Large intestine (tissue), 3 donors: ENCODE data around the gene GNL3. TPM values are rescaled to one million over a fixed set of nuclear protein-coding genes. Genes with fewer than 3 reads are reported as not detected.
A peak's percentile ranks its signal among the peaks of the same experiment; 100 is the strongest.
"Not testable (repeated sequence)": the region's sequence is repeated elsewhere in the genome, so short reads cannot be mapped to it uniquely, and the experiment has no call there.

ENCODE experiments used
- DNase-seq, 2 donors: peaks; one replicate each; pipeline versions ENCODE4 v3.0.0 to v3.0.0-alpha.2; 2013
- H3K27ac ChIP-seq: one replicate; pipeline ENCODE4 v1.5.1; 2013; ENCODE audit warnings: low read length
- H3K27me3 ChIP-seq: 2 replicates; pipeline ENCODE4 v1.6.1; 2013; ENCODE audit warnings: low read length; ENCODE audit not compliant: control insufficient read depth, insufficient read depth
- H3K36me3 ChIP-seq: 2 replicates; pipeline ENCODE4 v1.6.1; 2013; ENCODE audit warnings: low read length; ENCODE audit not compliant: control insufficient read depth, insufficient read depth
- H3K4me1 ChIP-seq: one replicate; pipeline ENCODE4 v1.6.1; 2013; ENCODE audit warnings: low read length; ENCODE audit not compliant: control insufficient read depth, insufficient read depth
- H3K4me3 ChIP-seq: one replicate; pipeline ENCODE4 v1.5.1; 2013; ENCODE audit warnings: low read length
- H3K9me3 ChIP-seq: one replicate; pipeline ENCODE4 v1.6.1; 2013; ENCODE audit warnings: mild to moderate bottlenecking, low read depth, low read length, moderate library complexity; ENCODE audit not compliant: control insufficient read depth
- WGBS: methylation state at CpG from one replicate; pipeline ENCODE4 v1.1.5; 2013; ENCODE audit warnings: low lambda C conversion rate; ENCODE audit not compliant: insufficient coverage; 5-methylcytosine and 5-hydroxymethylcytosine counted together
- polyA plus RNA-seq: library from polyadenylated mRNA; unstranded; fragments of 120-200 nt; gene quantifications from one replicate; pipeline ENCODE4 v1.2.1, GENCODE V29; 2013

The GNL3 gene
- polyA plus RNA-seq, 1 donor, result 96.2 TPM

- peaks cover 54% of the 10 kb centered on the region for H3K36me3 ChIP-seq
- H3K4me3 ChIP-seq, result no peak overlapping the region
- no peak for DNase-seq
- WGBS, result no CpG with 5 or more reads among the region's 3 CpGs
- no peak overlapping the region for H3K27ac ChIP-seq
- no peaks in the 10 kb centered on the region for H3K27me3 ChIP-seq
- no peaks in the 10 kb centered on the region for H3K4me1 ChIP-seq
- no peaks in the 10 kb centered on the region for H3K9me3 ChIP-seq
Observed at GRCh38 chr3:52663098-52663497, 22.7 kb upstream of the GNL3 start.

DNA sequence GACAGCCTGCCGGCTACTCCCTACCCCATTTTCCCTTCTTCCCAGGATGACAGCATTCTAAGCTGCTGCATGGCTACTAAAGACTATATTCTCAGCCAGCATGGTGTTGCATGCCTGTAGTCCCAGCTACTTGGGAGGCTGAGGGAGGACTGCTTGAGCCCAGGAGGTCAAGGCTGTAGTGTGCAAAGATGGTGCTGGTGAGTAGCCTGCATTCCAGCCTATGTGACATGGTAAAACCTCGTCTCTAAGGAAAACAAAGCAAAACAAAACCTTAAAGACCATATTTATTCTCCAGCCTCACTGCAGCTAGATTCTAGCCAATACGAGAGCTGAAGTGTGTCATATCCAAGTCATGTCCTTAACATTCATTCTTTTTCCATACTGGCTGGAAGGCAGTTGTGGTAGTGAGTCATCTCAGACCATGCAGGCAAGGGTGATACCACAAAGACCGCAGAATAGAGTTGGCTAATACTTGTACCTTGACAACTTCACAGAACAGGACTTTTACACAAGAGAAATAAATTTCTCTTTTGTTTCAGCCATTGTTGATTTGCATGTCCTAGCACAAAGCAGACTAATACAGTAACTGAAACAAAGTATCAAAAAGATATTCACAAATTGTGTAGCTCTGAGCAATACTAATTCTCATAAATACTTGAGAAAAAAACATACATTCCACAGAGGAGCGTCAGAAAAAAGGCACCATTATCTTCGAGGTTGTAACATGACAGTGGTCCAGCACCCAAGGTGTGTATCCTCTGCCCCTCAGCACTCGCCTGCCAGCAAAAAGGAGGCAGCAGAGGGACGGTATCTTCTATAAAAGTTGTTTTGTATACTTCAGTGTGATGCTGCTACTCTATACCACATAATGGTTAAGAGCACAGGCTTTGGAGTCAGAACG, 15.0 kb upstream of the GNL3 start:
- 100% methylated on average over 1 of the region's 9 CpGs for WGBS
- H3K4me3 ChIP-seq, result no peak overlapping the region
- no peak for DNase-seq
- H3K27me3 ChIP-seq, result no peaks in the 10 kb centered on the region
- no peaks in the 10 kb centered on the region for H3K4me1 ChIP-seq
- no peak overlapping the region for H3K27ac ChIP-seq
- peaks cover 35% of the 10 kb centered on the region for H3K36me3 ChIP-seq
- H3K9me3 ChIP-seq, result no peaks in the 10 kb centered on the region

- Histone ChIP-seq H3K36me3 (peaks cover 36% of the 10 kb centered on the region), H3K4me3 (no peak overlapping the region), H3K27ac (no peak overlapping the region), H3K27me3 (no peaks in the 10 kb centered on the region), H3K4me1 (no peaks in the 10 kb centered on the region), H3K9me3 (no peaks in the 10 kb centered on the region)
- WGBS, result no CpG with 5 or more reads among the region's 1 CpG
- DNase-seq, result no peak
Observed at GRCh38 chr3:52671676-52672075, 14.2 kb upstream of the GNL3 start.

DNA sequence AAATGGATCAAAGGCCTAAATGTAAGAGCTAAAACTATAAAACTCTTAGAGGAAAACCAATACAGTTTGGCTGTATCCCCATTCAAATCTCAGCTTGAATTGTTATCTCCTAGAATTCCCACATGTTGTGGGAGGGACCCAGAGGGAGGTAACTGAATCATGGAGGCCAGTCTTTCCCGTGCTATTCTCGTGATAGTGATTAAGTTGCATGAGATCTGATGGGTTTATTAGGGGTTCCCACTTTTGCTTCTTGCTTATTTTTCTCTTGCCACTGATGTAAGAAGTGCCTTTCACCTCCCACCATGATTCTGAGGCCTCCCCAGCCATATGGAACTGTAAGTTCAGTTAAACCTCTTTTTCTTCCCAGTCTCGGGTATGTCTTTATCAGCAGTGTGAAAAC, 9.6 kb upstream of the GNL3 start:
- not testable (repeated sequence) for H3K4me3 ChIP-seq, H3K27ac ChIP-seq, H3K9me3 ChIP-seq, DNase-seq, H3K4me1 ChIP-seq, H3K27me3 ChIP-seq
- peaks cover 50% of the 10 kb centered on the region for H3K36me3 ChIP-seq
- no CpG with 5 or more reads among the region's 3 CpGs for WGBS

DNA sequence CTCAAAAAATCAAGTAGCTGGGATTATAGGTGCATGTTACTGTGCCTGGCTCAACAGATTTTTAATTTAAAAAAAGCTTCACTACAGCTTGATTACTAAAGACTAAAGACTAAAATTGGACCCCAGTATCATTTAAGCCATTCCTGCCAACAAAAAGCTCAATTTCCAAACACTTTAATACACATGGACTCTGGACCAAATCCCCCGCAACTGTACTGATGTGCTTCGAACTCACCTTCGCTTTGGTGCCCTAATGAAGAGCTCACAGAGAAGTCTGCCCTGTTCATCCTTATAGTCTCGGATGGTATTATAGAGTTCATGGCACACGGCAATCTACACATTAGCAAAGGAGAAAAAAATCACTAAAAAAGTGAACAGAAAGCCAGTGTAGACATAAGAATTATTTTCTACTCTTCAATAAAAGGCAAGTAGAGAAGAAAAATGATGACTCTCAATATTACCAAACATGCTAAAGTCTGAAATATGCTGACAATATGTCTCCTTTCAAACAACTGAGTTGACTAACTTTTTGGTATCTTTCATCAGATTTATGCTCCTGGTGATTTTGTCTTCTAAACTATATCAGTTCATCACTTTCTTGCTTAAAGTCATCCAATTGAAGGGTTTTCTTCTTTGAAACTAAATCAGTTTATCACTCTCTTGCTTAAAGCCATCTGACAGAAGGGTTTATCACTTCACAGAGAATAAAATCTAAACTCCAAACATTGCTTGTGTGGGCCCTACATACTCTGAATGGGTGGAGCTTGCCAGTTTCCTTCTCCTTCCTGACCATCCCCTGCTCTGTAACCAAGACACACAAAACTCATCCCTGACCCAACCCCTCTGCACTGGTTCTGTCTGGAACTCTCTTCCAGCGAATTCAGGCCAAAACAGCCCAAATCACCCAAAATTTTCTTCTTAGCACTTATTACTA, 7.3 kb upstream of the GNL3 start:
- 100% methylated on average over 1 of the region's 6 CpGs for WGBS
- H3K36me3 ChIP-seq, result peaks cover 40% of the 10 kb centered on the region

DNA sequence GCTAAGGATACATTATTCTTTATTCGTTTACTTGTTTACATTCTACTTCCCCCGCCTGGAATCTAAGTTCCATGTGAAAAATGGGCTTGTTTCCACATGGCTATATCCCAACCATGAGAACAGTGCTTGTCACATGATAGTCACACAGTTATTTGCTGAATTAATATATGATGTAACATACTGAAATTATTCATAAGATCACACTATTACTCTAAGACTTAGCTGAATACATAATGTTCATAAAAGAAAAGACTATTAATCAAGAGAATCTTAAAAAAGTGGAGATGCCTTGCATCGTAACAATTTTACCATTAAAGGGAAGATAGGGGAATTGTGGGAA, 6.7 kb upstream of the GNL3 start:
- Histone ChIP-seq H3K36me3 (peaks cover 40% of the 10 kb centered on the region), H3K27me3 (no peaks in the 10 kb centered on the region)

More for the DNA sequence above, 7.3 kb upstream of the GNL3 start:
- peaks cover 9% of the 10 kb centered on the region for H3K4me1 ChIP-seq
- H3K4me3 ChIP-seq, result no peak overlapping the region
- no peaks in the 10 kb centered on the region for H3K9me3 ChIP-seq
- DNase-seq, result no peak
- no peak overlapping the region for H3K27ac ChIP-seq
- no peaks in the 10 kb centered on the region for H3K27me3 ChIP-seq

GRCh38 chr3:52679811-52680210, 6.0 kb upstream of the GNL3 start:
- no peak overlapping the region for H3K4me3 ChIP-seq
- no peaks in the 10 kb centered on the region for H3K9me3 ChIP-seq
- H3K27me3 ChIP-seq, result no peaks in the 10 kb centered on the region
- WGBS, result 67% methylated on average over 1 of the region's 1 CpG
- DNase-seq, result no peak
- H3K27ac ChIP-seq, result no peak overlapping the region
- H3K4me1 ChIP-seq, result peaks cover 15% of the 10 kb centered on the region
- peaks cover 39% of the 10 kb centered on the region for H3K36me3 ChIP-seq

More for the DNA sequence above, 6.7 kb upstream of the GNL3 start:
- H3K4me1 ChIP-seq, result peaks cover 15% of the 10 kb centered on the region
- no peak for DNase-seq
- H3K4me3 ChIP-seq, result no peak overlapping the region
- WGBS, result 84% methylated on average over 2 of the region's 3 CpGs
- no peaks in the 10 kb centered on the region for H3K9me3 ChIP-seq
- H3K27ac ChIP-seq, result no peak overlapping the region

GRCh38 chr3:52681596-52681995, 4.2 kb upstream of the GNL3 start:
- H3K27ac ChIP-seq, result peak overlapping the region; percentile 18
- peaks cover 15% of the 10 kb centered on the region for H3K4me1 ChIP-seq
- WGBS, result 78% methylated on average over 1 of the region's 3 CpGs
- DNase-seq, result no peak
- H3K9me3 ChIP-seq, result no peaks in the 10 kb centered on the region
- H3K27me3 ChIP-seq, result no peaks in the 10 kb centered on the region
- peaks cover 27% of the 10 kb centered on the region for H3K36me3 ChIP-seq
- H3K4me3 ChIP-seq, result no peak overlapping the region

DNA sequence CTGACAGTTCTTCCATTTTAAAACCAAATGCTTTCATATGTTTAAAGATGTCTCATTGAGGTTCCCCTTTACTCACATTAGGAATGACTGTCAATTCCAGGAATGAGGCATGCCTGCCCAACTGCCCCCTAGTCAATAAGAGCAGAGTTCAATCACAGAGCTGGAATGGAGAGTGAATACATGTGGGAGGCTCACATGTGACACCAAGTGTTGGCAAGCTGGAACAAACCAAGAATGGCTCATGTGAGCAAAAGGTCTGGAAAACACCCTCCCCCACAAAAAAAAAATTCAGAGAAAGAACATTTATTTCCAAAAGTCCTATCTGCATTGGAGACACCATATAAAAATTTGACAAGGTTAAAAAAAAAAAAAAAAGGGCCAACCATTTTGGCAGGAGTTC, 3.8 kb upstream of the GNL3 start:
- Histone ChIP-seq H3K4me1 (peaks cover 15% of the 10 kb centered on the region), H3K4me3 (no peak overlapping the region)

GRCh38 chr3:52683611-52684010, 2.2 kb upstream of the GNL3 start:
- Histone ChIP-seq H3K27me3 (no peaks in the 10 kb centered on the region), H3K27ac (no peak overlapping the region), H3K4me3 (no peak overlapping the region), H3K9me3 (no peaks in the 10 kb centered on the region), H3K4me1 (peaks cover 28% of the 10 kb centered on the region), H3K36me3 (peaks cover 27% of the 10 kb centered on the region)
- no CpG with 5 or more reads among the region's 6 CpGs for WGBS
- no peak for DNase-seq

More for the DNA sequence above, 3.8 kb upstream of the GNL3 start:
- H3K9me3 ChIP-seq, result no peaks in the 10 kb centered on the region
- H3K27ac ChIP-seq, result peak overlapping the region; percentile 18
- no peaks in the 10 kb centered on the region for H3K27me3 ChIP-seq
- peaks cover 23% of the 10 kb centered on the region for H3K36me3 ChIP-seq
- peak; percentile 54 to 75 for DNase-seq
